SU-DHL-6 (cell line): ENCODE measurements around the gene CDKL5.

ENCODE experiments used
- H2AFZ ChIP-seq: fragments of 200-600 bp; sonication (generic); 2 replicates; pipeline ENCODE4 v1.6.1; 2014; ENCODE audit warnings: low read depth, mild to moderate bottlenecking, moderate library complexity, mixed read lengths, antibody characterized with exemption, low read length; ENCODE audit not compliant: severe bottlenecking
- H3F3A ChIP-seq: fragments of 200-600 bp; shearing (Covaris generic); 2 replicates; pipeline ENCODE4 v1.6.0; 2016; ENCODE audit warnings: antibody characterized with exemption, mild to moderate bottlenecking; ENCODE audit not compliant: insufficient read depth
- H3K27ac ChIP-seq: fragments of 200-600 bp; sonication (generic); 2 replicates; pipeline ENCODE4 v1.5.1; 2016; ENCODE audit warnings: low read depth, mild to moderate bottlenecking, low read length, moderate library complexity, mixed read lengths
- H3K27me3 ChIP-seq: fragments of 200-600 bp; sonication (generic), shearing (Covaris generic); 2 replicates; pipeline ENCODE4 v1.6.0; 2014; ENCODE audit warnings: mild to moderate bottlenecking, low read length
- H3K36me3 ChIP-seq: fragments of 200-600 bp; sonication (generic); 2 replicates; pipeline ENCODE4 v1.6.1; 2014; ENCODE audit warnings: mild to moderate bottlenecking, low read length, mixed read lengths
- H3K4me2 ChIP-seq: fragments of 300-600, 200-600 bp; shearing (Covaris generic), sonication (generic); 2 replicates; pipeline ENCODE4 v1.6.0; 2014; ENCODE audit warnings: low read length, low read depth, mild to moderate bottlenecking; ENCODE audit not compliant: poor library complexity, severe bottlenecking
- H3K4me3 ChIP-seq: fragments of 200-600 bp; sonication (generic); 2 replicates; pipeline ENCODE4 v1.5.1; 2014; ENCODE audit warnings: antibody characterized with exemption, low read length, mild to moderate bottlenecking, mixed read lengths; ENCODE audit not compliant: insufficient read depth, poor library complexity, severe bottlenecking
- H3K79me2 ChIP-seq: fragments of 200-600 bp; sonication (generic); 2 replicates; pipeline ENCODE4 v1.6.1; 2014; ENCODE audit warnings: mild to moderate bottlenecking, low read length, moderate library complexity; ENCODE audit not compliant: insufficient read depth
- H3K9ac ChIP-seq: fragments of 200-600 bp; sonication (generic); 2 replicates; pipeline ENCODE4 v1.7.0; 2014; ENCODE audit warnings: mild to moderate bottlenecking, low read length
- H3K9me2 ChIP-seq: fragments of 200-600 bp; sonication (generic); replicated peaks from 2 replicates; pipeline ENCODE4 v1.6.1; 2014; ENCODE audit warnings: low read length; ENCODE audit not compliant: insufficient read depth
- H3K9me3 ChIP-seq: fragments of 200-600 bp; sonication (generic); 2 replicates; pipeline ENCODE4 v1.6.1; 2014; ENCODE audit warnings: low read length, mixed read lengths; ENCODE audit not compliant: insufficient read depth
- H4K20me1 ChIP-seq: fragments of 200-600 bp; sonication (generic); 2 replicates; pipeline ENCODE4 v1.6.1; 2014; ENCODE audit warnings: low read depth, mild to moderate bottlenecking, antibody characterized with exemption, low read length, moderate library complexity, mixed read lengths
- EZH2phosphoT487 ChIP-seq: fragments of 200-600 bp; sonication (generic), shearing (Covaris generic); conservative IDR thresholded peaks from 2 replicates; pipeline ENCODE4 v1.6.1; 2018; ENCODE audit warnings: mild to moderate bottlenecking, antibody characterized with exemption, low read length, moderate library complexity, mixed read lengths
- TF ChIP-seq, protein P1 (sequence below): fragments of 200-600 bp; sonication (generic); IDR thresholded peaks from one replicate; pipeline ENCODE4 v1.5.1; 2017; ENCODE audit warnings: antibody characterized with exemption, mild to moderate bottlenecking, low read length, moderate library complexity; ENCODE audit not compliant: insufficient read depth, poor library complexity, severe bottlenecking

The CDKL5 gene

GRCh38 chrX:18461431-18461830, 36.0 kb downstream of the CDKL5 start:
- TF ChIP-seq, protein P1, sequence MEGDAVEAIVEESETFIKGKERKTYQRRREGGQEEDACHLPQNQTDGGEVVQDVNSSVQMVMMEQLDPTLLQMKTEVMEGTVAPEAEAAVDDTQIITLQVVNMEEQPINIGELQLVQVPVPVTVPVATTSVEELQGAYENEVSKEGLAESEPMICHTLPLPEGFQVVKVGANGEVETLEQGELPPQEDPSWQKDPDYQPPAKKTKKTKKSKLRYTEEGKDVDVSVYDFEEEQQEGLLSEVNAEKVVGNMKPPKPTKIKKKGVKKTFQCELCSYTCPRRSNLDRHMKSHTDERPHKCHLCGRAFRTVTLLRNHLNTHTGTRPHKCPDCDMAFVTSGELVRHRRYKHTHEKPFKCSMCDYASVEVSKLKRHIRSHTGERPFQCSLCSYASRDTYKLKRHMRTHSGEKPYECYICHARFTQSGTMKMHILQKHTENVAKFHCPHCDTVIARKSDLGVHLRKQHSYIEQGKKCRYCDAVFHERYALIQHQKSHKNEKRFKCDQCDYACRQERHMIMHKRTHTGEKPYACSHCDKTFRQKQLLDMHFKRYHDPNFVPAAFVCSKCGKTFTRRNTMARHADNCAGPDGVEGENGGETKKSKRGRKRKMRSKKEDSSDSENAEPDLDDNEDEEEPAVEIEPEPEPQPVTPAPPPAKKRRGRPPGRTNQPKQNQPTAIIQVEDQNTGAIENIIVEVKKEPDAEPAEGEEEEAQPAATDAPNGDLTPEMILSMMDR: no peak
- TF ChIP-seq EZH2phosphoT487: no peak
- H3K9me2 ChIP-seq: no peaks in the 10 kb centered on the region
- no peak overlapping the region for H3K9ac ChIP-seq
- no peaks in the 10 kb centered on the region for H3K27me3 ChIP-seq
- no peaks in the 10 kb centered on the region for H4K20me1 ChIP-seq
- no peak overlapping the region for H3K4me2 ChIP-seq
- H3K27ac ChIP-seq: no peak overlapping the region
- no peaks in the 10 kb centered on the region for H3K79me2 ChIP-seq
- H3F3A ChIP-seq: no peaks in the 10 kb centered on the region
- H3K9me3 ChIP-seq: no peaks in the 10 kb centered on the region
- H3K4me3 ChIP-seq: no peak overlapping the region
- H3K36me3 ChIP-seq: no peaks in the 10 kb centered on the region
- H2AFZ ChIP-seq: no peak overlapping the region

DNA sequence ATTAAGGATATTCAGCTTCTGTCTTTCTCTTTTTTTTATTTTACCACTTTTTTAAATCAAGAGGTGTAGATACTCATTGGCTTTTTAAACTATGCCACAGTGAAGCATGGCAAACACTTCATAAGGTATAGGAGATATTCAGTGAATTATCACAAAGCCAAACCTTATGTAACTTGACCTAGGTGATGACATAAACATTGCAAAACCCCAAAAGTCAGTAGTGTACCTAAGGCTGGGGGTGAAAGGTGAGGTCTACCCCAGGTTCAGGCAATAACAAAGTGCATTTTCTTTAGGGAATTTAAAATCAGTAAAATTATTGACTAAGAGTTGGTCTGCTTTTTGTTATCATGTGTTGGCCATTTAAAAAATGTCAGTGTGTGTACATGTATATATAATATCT, 39.1 kb downstream of the CDKL5 start:
- Histone ChIP-seq H3K27me3 (no peaks in the 10 kb centered on the region), H3K36me3 (no peaks in the 10 kb centered on the region), H3K27ac (no peak overlapping the region), H2AFZ (no peak overlapping the region), H3K9ac (no peak overlapping the region), H3F3A (no peaks in the 10 kb centered on the region), H3K4me3 (no peak overlapping the region), H4K20me1 (no peaks in the 10 kb centered on the region), H3K9me3 (no peaks in the 10 kb centered on the region), H3K9me2 (no peaks in the 10 kb centered on the region), H3K79me2 (no peaks in the 10 kb centered on the region), H3K4me2 (no peak overlapping the region)
- no peak for TF ChIP-seq EZH2phosphoT487
- TF ChIP-seq, protein P1: no peak

- Histone ChIP-seq H3K4me2 (no peak overlapping the region), H3K79me2 (no peaks in the 10 kb centered on the region), H3K27me3 (no peaks in the 10 kb centered on the region), H3K4me3 (no peak overlapping the region), H3K27ac (no peak overlapping the region), H3K36me3 (no peaks in the 10 kb centered on the region), H3F3A (no peaks in the 10 kb centered on the region), H4K20me1 (no peaks in the 10 kb centered on the region), H3K9ac (no peak overlapping the region), H2AFZ (no peak overlapping the region), H3K9me2 (no peaks in the 10 kb centered on the region), H3K9me3 (no peaks in the 10 kb centered on the region)
- TF ChIP-seq, protein P1: no peak
- TF ChIP-seq EZH2phosphoT487: no peak
Measured at GRCh38 chrX:18465051-18465450, 39.6 kb downstream of the CDKL5 start.

DNA sequence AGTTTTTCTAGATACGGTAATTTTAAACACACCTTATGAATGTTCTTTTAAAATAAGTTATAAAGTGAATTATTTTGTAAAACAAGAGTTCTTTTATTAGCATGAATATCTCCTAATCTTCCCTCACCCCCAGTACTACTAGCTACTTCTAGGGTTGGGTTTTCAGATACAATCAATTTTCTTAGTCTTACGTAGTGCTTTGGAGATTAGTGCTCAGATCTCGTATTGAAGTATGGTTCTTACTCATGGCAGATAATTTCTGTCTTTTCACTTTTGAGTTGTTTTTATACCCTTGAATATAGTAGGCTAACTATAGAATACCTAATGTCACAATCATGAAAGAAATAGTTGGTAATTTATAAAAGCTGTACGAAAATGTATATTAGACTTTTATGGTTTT, 43.2 kb downstream of the CDKL5 start:
- Histone ChIP-seq H4K20me1 (no peaks in the 10 kb centered on the region), H3K27me3 (no peaks in the 10 kb centered on the region), H3K4me3 (no peak overlapping the region), H3K36me3 (no peaks in the 10 kb centered on the region), H3K27ac (no peak overlapping the region), H3F3A (no peaks in the 10 kb centered on the region), H2AFZ (no peak overlapping the region), H3K79me2 (no peaks in the 10 kb centered on the region), H3K9ac (no peak overlapping the region), H3K9me3 (no peaks in the 10 kb centered on the region), H3K4me2 (no peak overlapping the region), H3K9me2 (no peaks in the 10 kb centered on the region)
- TF ChIP-seq, protein P1: no peak
- TF ChIP-seq EZH2phosphoT487: no peak
